Fibroblast of peridontal ligament (primary cell): Measurements from ENCODE around the gene ADGRG6.

ENCODE experiments used
- DNase-seq: peaks from one replicate; pipeline ENCODE4 v3.0.0-alpha.2; 2010; ENCODE audit errors: extremely low read depth

The ADGRG6 gene

GRCh38 chr6:142290851-142291250, 11.0 kb upstream of the ADGRG6 start:
- DNase-seq: no peak

GRCh38 chr6:142291512-142291911, 10.3 kb upstream of the ADGRG6 start:
- no peak for DNase-seq

- DNase-seq: no peak
Measured at GRCh38 chr6:142292166-142292924, 9.5 kb upstream of the ADGRG6 start.

- DNase-seq: no peak
Measured at GRCh38 chr6:142293121-142293520, 8.7 kb upstream of the ADGRG6 start.

- no peak for DNase-seq
Measured at GRCh38 chr6:142294679-142295078, 7.1 kb upstream of the ADGRG6 start.

GRCh38 chr6:142296975-142297604, 4.7 kb upstream of the ADGRG6 start:
- DNase-seq: no peak

GRCh38 chr6:142297605-142297995, 4.2 kb upstream of the ADGRG6 start:
- no peak for DNase-seq

- no peak for DNase-seq
Measured at GRCh38 chr6:142297996-142298753, 3.6 kb upstream of the ADGRG6 start.

- DNase-seq: no peak
Measured at GRCh38 chr6:142300302-142300701, 1.5 kb upstream of the ADGRG6 start.

- no peak for DNase-seq
Measured at GRCh38 chr6:142300758-142301650, 803 bp upstream of the ADGRG6 start.

GRCh38 chr6:142302421-142303175, 791 bp downstream of the ADGRG6 start:
- DNase-seq: no peak

- no peak for DNase-seq
Measured at GRCh38 chr6:142303176-142303533, 1.3 kb downstream of the ADGRG6 start.

- DNase-seq: no peak
Measured at GRCh38 chr6:142304241-142304640, 2.4 kb downstream of the ADGRG6 start.

GRCh38 chr6:142306736-142307135, 4.9 kb downstream of the ADGRG6 start:
- no peak for DNase-seq

GRCh38 chr6:142307963-142308748, 6.3 kb downstream of the ADGRG6 start:
- DNase-seq: no peak

- no peak for DNase-seq
Measured at GRCh38 chr6:142309426-142309825, 7.6 kb downstream of the ADGRG6 start.

GRCh38 chr6:142313284-142313683, 11.5 kb downstream of the ADGRG6 start:
- DNase-seq: peak; percentile 13

GRCh38 chr6:142316791-142317368, 15.1 kb downstream of the ADGRG6 start:
- DNase-seq: no peak

GRCh38 chr6:142318714-142319113, 16.9 kb downstream of the ADGRG6 start:
- no peak for DNase-seq

- DNase-seq: no peak
Measured at GRCh38 chr6:142320366-142320765, 18.6 kb downstream of the ADGRG6 start.
